ENCODE data around the gene CXCL16. TPM values are rescaled to one million over a fixed set of nuclear protein-coding genes. Genes with fewer than 3 reads are reported as not detected.

Gene CXCL16
- total RNA-seq, 1 experiment from 2014 or later, result 22.1 TPM

DNA sequence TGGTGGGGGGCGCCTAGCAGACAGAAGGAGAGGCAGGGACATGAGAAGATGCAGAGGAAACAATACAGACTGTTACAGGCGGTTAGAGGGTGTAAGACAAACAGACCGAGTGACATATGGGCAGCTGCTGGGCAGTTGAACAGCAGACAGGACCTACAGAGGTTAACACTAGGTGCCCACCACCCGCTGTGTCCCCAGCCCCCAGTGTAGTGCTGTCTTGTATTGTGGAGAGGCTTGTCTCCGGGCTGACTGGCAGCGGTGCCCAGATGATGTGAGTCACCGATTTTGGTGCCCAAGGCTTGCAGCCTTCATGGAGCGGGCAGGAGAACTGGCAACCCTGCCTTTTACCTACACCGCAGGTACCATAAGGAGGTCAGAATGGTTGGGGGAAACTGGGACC is 2.4 kb upstream of the CXCL16 start:
- H3K4me3 ChIP-seq (ENCODE audit: low read length), result no peak overlapping the region
- peaks cover 6% of the 10 kb centered on the region; the same call in 1 of the 2 replicates for H3K79me2 ChIP-seq (ENCODE audit: low read length)
- DNase-seq, result no peak
- H2AFZ ChIP-seq (ENCODE audit: low read length), result no peak overlapping the region
- intact Hi-C loops (cut with micrococcal nuclease), result no loop called here
- POLR2A ChIA-PET (ENCODE audit: unreplicated experiment), result no interaction called here
- ATAC-seq, result no peak
- no peaks in the 10 kb centered on the region for H3F3A ChIP-seq (ENCODE audit: low read length, unreplicated experiment)
- no peak overlapping the region for H3K4me2 ChIP-seq (ENCODE audit: low read length)
- no peaks in the 10 kb centered on the region for H3K9me3 ChIP-seq (ENCODE audit: low read length)
- no TSS peak for BruUV-seq (replicated peaks)
- H3K4me1 ChIP-seq (ENCODE audit: insufficient read depth, low read length), result peaks cover 6% of the 10 kb centered on the region
- H3K9me2 ChIP-seq (replicated peaks; ENCODE audit: low read length), result no peaks in the 10 kb centered on the region
- H3K36me3 ChIP-seq (ENCODE audit: low read depth, low read length), result no peaks in the 10 kb centered on the region
- H3K27me3 ChIP-seq (ENCODE audit: low read length), result no peaks in the 10 kb centered on the region
- TF ChIP-seq EZH2phosphoT487 (IDR thresholded peaks at IDR 0.05; ENCODE audit: borderline replicate concordance, low read length) (no peak), EZH2 (IDR thresholded peaks at IDR 0.05; ENCODE audit: low read length, unreplicated experiment) (no peak)
- TF ChIP-seq, protein P1, sequence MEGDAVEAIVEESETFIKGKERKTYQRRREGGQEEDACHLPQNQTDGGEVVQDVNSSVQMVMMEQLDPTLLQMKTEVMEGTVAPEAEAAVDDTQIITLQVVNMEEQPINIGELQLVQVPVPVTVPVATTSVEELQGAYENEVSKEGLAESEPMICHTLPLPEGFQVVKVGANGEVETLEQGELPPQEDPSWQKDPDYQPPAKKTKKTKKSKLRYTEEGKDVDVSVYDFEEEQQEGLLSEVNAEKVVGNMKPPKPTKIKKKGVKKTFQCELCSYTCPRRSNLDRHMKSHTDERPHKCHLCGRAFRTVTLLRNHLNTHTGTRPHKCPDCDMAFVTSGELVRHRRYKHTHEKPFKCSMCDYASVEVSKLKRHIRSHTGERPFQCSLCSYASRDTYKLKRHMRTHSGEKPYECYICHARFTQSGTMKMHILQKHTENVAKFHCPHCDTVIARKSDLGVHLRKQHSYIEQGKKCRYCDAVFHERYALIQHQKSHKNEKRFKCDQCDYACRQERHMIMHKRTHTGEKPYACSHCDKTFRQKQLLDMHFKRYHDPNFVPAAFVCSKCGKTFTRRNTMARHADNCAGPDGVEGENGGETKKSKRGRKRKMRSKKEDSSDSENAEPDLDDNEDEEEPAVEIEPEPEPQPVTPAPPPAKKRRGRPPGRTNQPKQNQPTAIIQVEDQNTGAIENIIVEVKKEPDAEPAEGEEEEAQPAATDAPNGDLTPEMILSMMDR (conservative IDR thresholded peaks at IDR 0.05; ENCODE audit: low read depth, low read length), result no peak
- no peaks in the 10 kb centered on the region for H4K20me1 ChIP-seq (ENCODE audit: low read length)
- H3K9ac ChIP-seq (ENCODE audit: low read length), result no peak overlapping the region
- no peak overlapping the region for H3K27ac ChIP-seq (ENCODE audit: low read length)
- CTCF ChIA-PET, result no interaction called here

DNA sequence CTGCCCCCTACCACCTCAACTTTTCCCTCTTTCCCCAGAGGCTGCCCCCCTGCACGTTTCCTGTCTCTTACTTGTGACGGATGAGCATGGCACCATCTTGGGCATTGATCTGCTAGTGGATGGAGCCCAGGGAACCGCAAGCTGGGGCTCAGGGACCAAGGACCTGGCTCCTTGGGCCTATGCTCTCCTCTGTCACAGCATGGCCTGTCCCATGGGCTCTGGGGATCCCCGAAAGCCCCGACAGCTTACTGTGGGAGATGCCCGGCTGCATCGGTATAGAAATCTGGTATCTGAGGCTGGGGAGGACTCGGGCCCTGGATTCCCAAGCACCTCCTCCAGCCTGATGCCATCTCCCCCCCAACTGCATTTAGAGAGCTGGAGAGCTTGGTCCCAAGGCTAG is 1.8 kb upstream of the CXCL16 start:
- no peak for TF ChIP-seq EZH2phosphoT487 (IDR thresholded peaks at IDR 0.05; ENCODE audit: borderline replicate concordance, low read length)
- TF ChIP-seq EZH2 (IDR thresholded peaks at IDR 0.05; ENCODE audit: low read length, unreplicated experiment), result no peak
- TF ChIP-seq, protein P1 (conservative IDR thresholded peaks at IDR 0.05; ENCODE audit: low read depth, low read length), result no peak
- Histone ChIP-seq H3F3A (ENCODE audit: low read length, unreplicated experiment) (no peaks in the 10 kb centered on the region), H2AFZ (ENCODE audit: low read length) (no peak overlapping the region)

DNA sequence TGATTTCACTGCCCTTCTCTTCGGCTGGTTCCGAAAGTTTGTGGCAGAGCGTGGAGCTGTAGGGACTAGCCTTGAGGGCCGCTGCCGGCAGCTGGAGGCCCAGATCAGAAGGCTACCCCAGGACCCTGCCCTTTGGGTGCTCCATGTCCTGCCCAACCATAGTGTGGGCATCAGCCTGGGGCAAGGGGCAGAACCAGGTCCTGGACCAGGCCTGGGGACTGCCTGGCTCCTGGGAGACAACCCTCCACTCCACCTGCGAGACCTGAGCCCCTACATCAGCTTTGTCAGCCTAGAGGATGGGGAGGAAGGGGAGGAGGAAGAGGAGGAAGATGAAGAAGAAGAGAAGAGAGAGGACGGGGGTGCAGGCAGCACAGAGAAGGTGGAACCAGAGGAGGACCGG is 856 bp upstream of the CXCL16 start:
- H3K9me3 ChIP-seq (ENCODE audit: low read length), result no peaks in the 10 kb centered on the region
- H4K20me1 ChIP-seq (ENCODE audit: low read length), result no peaks in the 10 kb centered on the region
- no TSS peak for BruUV-seq (replicated peaks)
- no peak overlapping the region for H3K4me2 ChIP-seq (ENCODE audit: low read length)
- TF ChIP-seq EZH2phosphoT487 (IDR thresholded peaks at IDR 0.05; ENCODE audit: borderline replicate concordance, low read length) (no peak), EZH2 (IDR thresholded peaks at IDR 0.05; ENCODE audit: low read length, unreplicated experiment) (no peak)
- TF ChIP-seq, protein P1 (conservative IDR thresholded peaks at IDR 0.05; ENCODE audit: low read depth, low read length), result no peak
- H3K9ac ChIP-seq (ENCODE audit: low read length), result no peak overlapping the region
- ChIA-PET POLR2A (ENCODE audit: unreplicated experiment) (no interaction called here), CTCF (no interaction called here)
- no peaks in the 10 kb centered on the region for H3K9me2 ChIP-seq (replicated peaks; ENCODE audit: low read length)
- H3K27me3 ChIP-seq (ENCODE audit: low read length), result no peaks in the 10 kb centered on the region
- H3K27ac ChIP-seq (ENCODE audit: low read length), result no peak overlapping the region
- H2AFZ ChIP-seq (ENCODE audit: low read length), result no peak overlapping the region
- H3K4me1 ChIP-seq (ENCODE audit: insufficient read depth, low read length), result peaks cover 6% of the 10 kb centered on the region
- H3F3A ChIP-seq (ENCODE audit: low read length, unreplicated experiment), result no peaks in the 10 kb centered on the region
- H3K36me3 ChIP-seq (ENCODE audit: low read depth, low read length), result no peaks in the 10 kb centered on the region
- H3K4me3 ChIP-seq (ENCODE audit: low read length), result no peak overlapping the region
- no peak for DNase-seq
- no peak for ATAC-seq
- peaks cover 6% of the 10 kb centered on the region; the same call in 1 of the 2 replicates for H3K79me2 ChIP-seq (ENCODE audit: low read length)
- intact Hi-C loops (cut with micrococcal nuclease), result no loop called here

More for the DNA sequence above, 1.8 kb upstream of the CXCL16 start:
- Histone ChIP-seq H3K27me3 (ENCODE audit: low read length) (no peaks in the 10 kb centered on the region), H4K20me1 (ENCODE audit: low read length) (no peaks in the 10 kb centered on the region), H3K4me2 (ENCODE audit: low read length) (no peak overlapping the region), H3K36me3 (ENCODE audit: low read depth, low read length) (no peaks in the 10 kb centered on the region), H3K9ac (ENCODE audit: low read length) (no peak overlapping the region), H3K4me3 (ENCODE audit: low read length) (no peak overlapping the region), H3K79me2 (ENCODE audit: low read length) (peaks cover 6% of the 10 kb centered on the region; the same call in 1 of the 2 replicates), H3K27ac (ENCODE audit: low read length) (no peak overlapping the region), H3K4me1 (ENCODE audit: insufficient read depth, low read length) (peaks cover 6% of the 10 kb centered on the region), H3K9me3 (ENCODE audit: low read length) (no peaks in the 10 kb centered on the region), H3K9me2 (replicated peaks; ENCODE audit: low read length) (no peaks in the 10 kb centered on the region)
- ChIA-PET CTCF (no interaction called here), POLR2A (ENCODE audit: unreplicated experiment) (no interaction called here)
- intact Hi-C loops (cut with micrococcal nuclease), result no loop called here
- ATAC-seq (no peak), DNase-seq (no peak)
- BruUV-seq (replicated peaks), result no TSS peak
